ENCODE results near the gene PTPRCAP. TPM values are rescaled to one million over a fixed set of nuclear protein-coding genes. Genes with fewer than 3 reads are reported as not detected.

Gene PTPRCAP
- polyA plus RNA-seq, 1 donor (not counting 4 experiments of a cell fraction or from before 2014, with no cell fraction given): not detected

DNA sequence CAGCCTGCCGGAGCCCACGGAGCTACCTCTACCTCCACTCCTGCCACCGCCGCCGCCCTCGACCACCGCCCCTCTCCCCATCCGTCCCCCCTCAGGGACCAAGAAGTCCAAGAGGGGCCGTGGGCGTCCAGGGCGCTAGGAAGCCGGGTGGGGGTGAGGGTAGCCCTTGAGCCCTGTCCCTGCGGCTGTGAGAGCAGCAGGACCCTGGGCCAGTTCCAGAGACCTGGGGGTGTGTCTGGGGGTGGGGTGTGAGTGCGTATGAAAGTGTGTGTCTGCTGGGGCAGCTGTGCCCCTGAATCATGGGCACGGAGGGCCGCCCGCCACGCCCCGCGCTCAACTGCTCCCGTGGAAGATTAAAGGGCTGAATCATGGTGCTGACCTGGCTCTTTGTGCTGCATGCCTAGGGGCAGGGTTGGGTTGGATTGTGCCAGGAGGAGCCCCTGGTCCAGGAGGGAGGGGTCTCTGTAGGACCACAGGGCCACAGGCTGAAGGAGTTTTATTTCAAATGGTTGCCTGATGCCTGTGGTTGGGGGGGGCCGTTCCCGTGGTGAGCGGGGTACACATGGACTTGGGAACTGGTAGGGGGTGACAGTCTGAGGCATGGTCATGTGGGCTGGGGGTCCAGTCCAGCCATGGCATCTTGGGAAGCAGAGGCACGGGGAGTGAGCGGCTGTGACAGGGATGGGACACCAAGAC lies 2.3 kb downstream of the PTPRCAP start:
- no peak overlapping the region for H2AFZ ChIP-seq (ENCODE audit: control insufficient read depth, low read length)
- no peak overlapping the region for H3K9ac ChIP-seq (ENCODE audit: control insufficient read depth, extremely low read depth, insufficient read depth, low read length)
- FAIRE-seq: no peak
- peaks cover 5% of the 10 kb centered on the region for H4K20me1 ChIP-seq (ENCODE audit: control insufficient read depth, extremely low read depth, insufficient read depth, low read length)
- H3K4me3 ChIP-seq (ENCODE audit: control insufficient read depth in 2 of 3, extremely low read depth in 1 of 3, insufficient read depth in 2 of 3, low read depth in 1 of 3, low read length in 3 of 3): no peak overlapping the region
- dilution Hi-C loops (cut with MboI; ENCODE audit: extremely low pct_ligation_motif_present, low sequenced_read_pairs): no loop called here
- no peaks in the 10 kb centered on the region for H3K27me3 ChIP-seq (ENCODE audit: control insufficient read depth, extremely low read depth, insufficient read depth, low read length)
- no peaks in the 10 kb centered on the region for H3K9me3 ChIP-seq (ENCODE audit: control insufficient read depth, low read depth, low read length)
- no peak overlapping the region for H3K27ac ChIP-seq (ENCODE audit: control insufficient read depth, insufficient read depth, low read length)
- no peak overlapping the region for H3K4me2 ChIP-seq (ENCODE audit: control insufficient read depth, extremely low read depth, insufficient read depth, low read depth, low read length)
- peaks cover 14% of the 10 kb centered on the region for H3K79me2 ChIP-seq (ENCODE audit: control insufficient read depth, insufficient read depth, low read length)
- H3K36me3 ChIP-seq (ENCODE audit: control insufficient read depth in 2 of 2, extremely low read depth in 1 of 2, insufficient read depth in 2 of 2, low read length in 2 of 2): peaks cover 37 to 40% of the 10 kb centered on the region in 2 experiments
- H3K4me1 ChIP-seq (ENCODE audit: control insufficient read depth, extremely low read depth, insufficient read depth, low read length): peaks cover under 1% of the 10 kb centered on the region
- no peak for DNase-seq (ENCODE audit: low read depth, low spot score)
- TF ChIP-seq CTCF (optimal IDR thresholded peaks at IDR 0.05 in 1 of 3, IDR thresholded peaks at IDR 0.05 in 1 of 3, conservative IDR thresholded peaks at IDR 0.05 in 1 of 3; ENCODE audit: extremely low read depth in 1 of 3, insufficient read depth in 2 of 3, low read length in 3 of 3): no peak
- TF ChIP-seq EZH2 (IDR thresholded peaks at IDR 0.05; ENCODE audit: low read length): no peak
- H3K9me1 ChIP-seq (ENCODE audit: control insufficient read depth, extremely low read depth, insufficient read depth, low read length): no peaks in the 10 kb centered on the region

DNA sequence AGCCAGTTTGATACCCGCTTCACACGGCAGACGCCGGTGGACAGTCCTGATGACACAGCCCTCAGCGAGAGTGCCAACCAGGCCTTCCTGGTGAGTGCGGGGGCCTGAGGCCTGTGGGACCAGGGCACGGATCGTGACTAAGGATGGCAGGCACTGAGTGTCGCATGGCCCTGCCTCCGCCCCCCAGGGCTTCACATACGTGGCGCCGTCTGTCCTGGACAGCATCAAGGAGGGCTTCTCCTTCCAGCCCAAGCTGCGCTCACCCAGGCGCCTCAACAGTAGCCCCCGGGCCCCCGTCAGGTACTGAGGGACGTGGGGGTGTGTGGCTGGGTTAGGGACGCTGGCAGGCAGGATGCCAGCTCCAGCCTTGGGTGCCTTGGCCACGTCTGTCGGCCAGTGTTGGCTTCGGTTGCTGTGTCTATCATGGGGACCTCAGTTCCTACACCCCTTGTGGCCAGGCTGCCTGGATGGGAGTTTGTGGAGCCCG lies 3.0 kb downstream of the PTPRCAP start:
- FAIRE-seq: no peak
- Histone ChIP-seq H2AFZ (ENCODE audit: control insufficient read depth, low read length) (no peak overlapping the region), H3K4me3 (ENCODE audit: control insufficient read depth in 2 of 3, extremely low read depth in 1 of 3, insufficient read depth in 2 of 3, low read depth in 1 of 3, low read length in 3 of 3) (no peak overlapping the region), H3K4me2 (ENCODE audit: control insufficient read depth, extremely low read depth, insufficient read depth, low read depth, low read length) (no peak overlapping the region), H3K9me3 (ENCODE audit: control insufficient read depth, low read depth, low read length) (no peaks in the 10 kb centered on the region), H3K9me1 (ENCODE audit: control insufficient read depth, extremely low read depth, insufficient read depth, low read length) (no peaks in the 10 kb centered on the region), H3K36me3 (ENCODE audit: control insufficient read depth in 2 of 2, extremely low read depth in 1 of 2, insufficient read depth in 2 of 2, low read length in 2 of 2) (peaks cover 33 to 40% of the 10 kb centered on the region in 2 experiments), H3K27ac (ENCODE audit: control insufficient read depth, insufficient read depth, low read length) (no peak overlapping the region), H4K20me1 (ENCODE audit: control insufficient read depth, extremely low read depth, insufficient read depth, low read length) (peaks cover 5% of the 10 kb centered on the region), H3K79me2 (ENCODE audit: control insufficient read depth, insufficient read depth, low read length) (peaks cover 18% of the 10 kb centered on the region), H3K4me1 (ENCODE audit: control insufficient read depth, extremely low read depth, insufficient read depth, low read length) (peaks cover 8% of the 10 kb centered on the region), H3K27me3 (ENCODE audit: control insufficient read depth, extremely low read depth, insufficient read depth, low read length) (no peaks in the 10 kb centered on the region), H3K9ac (ENCODE audit: control insufficient read depth, extremely low read depth, insufficient read depth, low read length) (no peak overlapping the region)
- no peak for DNase-seq (ENCODE audit: low read depth, low spot score)
- TF ChIP-seq EZH2 (IDR thresholded peaks at IDR 0.05; ENCODE audit: low read length) (no peak), CTCF (optimal IDR thresholded peaks at IDR 0.05 in 1 of 3, IDR thresholded peaks at IDR 0.05 in 1 of 3, conservative IDR thresholded peaks at IDR 0.05 in 1 of 3; ENCODE audit: extremely low read depth in 1 of 3, insufficient read depth in 2 of 3, low read length in 3 of 3) (no peak)
- dilution Hi-C loops (cut with MboI; ENCODE audit: extremely low pct_ligation_motif_present, low sequenced_read_pairs): no loop called here

All from keratinocyte (primary cell).